HG02943 (cell line): ENCODE data around the gene TTC7B.
"Not testable (repeated sequence)": the region's sequence is repeated elsewhere in the genome, so short reads cannot be mapped to it uniquely, and the experiment has no call there.

Experiments used
- ATAC-seq: cut with Tn5 transposase; IDR thresholded peaks from one replicate; pipeline ENCODE4 v1.9.1; 2021; ENCODE audit warnings: mild to moderate bottlenecking, low read depth, moderate library complexity; ENCODE audit not compliant: unreplicated experiment

Gene TTC7B

GRCh38 chr14:90815822-90816662 lies at the start of gene TTC7B:
TTC7B (minus strand) TSS chr14:90816430; CDS start chr14:90816295, 135 bp downstream.
- ATAC-seq = no peak

GRCh38 chr14:90864741-90865140 lies 48.5 kb upstream of the TTC7B start:
- no peak for ATAC-seq

DNA sequence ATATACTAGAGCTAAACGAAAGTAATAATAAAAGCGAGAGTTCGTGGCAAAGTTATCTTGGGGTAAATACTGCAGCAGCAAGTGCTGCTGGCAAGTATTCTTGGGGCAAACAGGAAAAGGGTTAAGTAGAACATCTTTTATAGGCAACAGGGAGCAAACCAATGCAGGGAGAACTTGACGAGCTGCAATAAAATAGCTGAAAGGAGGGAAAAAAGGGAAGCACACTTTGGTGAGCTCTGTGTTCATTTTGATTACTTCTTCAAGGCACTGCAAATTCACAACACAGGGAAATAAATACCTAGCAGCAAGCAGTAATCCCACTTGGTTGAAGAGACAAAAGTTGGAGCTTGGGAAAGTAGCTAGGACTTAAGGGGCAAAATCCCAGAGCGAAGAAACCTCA lies 42.3 kb upstream of the TTC7B start:
- ATAC-seq = no peak

DNA sequence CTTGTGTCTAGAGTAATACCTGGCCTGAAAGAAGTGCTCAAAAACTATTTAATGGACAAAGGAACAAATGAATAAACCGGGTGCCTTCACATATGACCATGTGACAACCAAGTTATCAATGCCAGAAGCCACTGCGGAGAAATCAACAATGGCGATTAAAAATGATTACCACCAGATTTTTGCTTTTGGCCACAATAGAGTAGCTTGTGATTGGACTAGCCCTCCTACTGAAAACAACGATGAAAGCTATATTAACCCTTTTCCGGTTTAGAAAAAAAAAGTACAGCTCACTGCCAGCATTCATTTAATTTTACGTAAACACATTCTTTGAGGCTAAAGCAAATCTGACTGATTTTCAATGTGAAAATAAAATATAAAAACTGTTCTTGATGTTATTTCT lies 41.6 kb upstream of the TTC7B start:
- no peak for ATAC-seq

DNA sequence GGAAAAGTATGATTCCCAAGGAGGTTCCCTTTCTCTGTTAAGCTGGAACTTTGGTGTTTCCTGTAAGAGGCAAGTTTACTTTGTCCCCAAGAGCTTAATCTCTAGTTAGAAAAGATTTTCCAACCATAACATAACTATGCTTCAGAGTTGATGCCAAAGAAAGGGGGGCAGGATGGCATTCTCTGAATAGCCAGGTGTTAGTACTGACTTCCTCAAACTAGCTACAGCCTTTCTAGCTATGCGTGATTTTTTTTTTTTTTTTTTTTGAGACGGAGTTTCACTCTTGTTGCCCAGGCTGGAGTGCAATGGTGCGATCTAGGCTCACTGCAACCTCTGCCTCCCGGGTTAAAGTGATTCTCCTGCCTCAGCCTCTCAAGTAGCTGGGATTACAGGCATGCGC lies 39.9 kb upstream of the TTC7B start:
- not testable (repeated sequence) for ATAC-seq

GRCh38 chr14:90853116-90853515 lies 36.9 kb upstream of the TTC7B start:
- ATAC-seq = no peak

- no peak for ATAC-seq
Measured at GRCh38 chr14:90851327-90852036, 35.3 kb upstream of the TTC7B start.

- ATAC-seq = no peak
Measured at GRCh38 chr14:90850487-90850886, 34.3 kb upstream of the TTC7B start.

- ATAC-seq = no peak
Measured at GRCh38 chr14:90849787-90850444, 33.7 kb upstream of the TTC7B start.

GRCh38 chr14:90848944-90849731 lies 32.9 kb upstream of the TTC7B start:
- no peak for ATAC-seq

GRCh38 chr14:90846511-90846910 lies 30.3 kb upstream of the TTC7B start:
- ATAC-seq = no peak

- ATAC-seq = no peak
Measured at GRCh38 chr14:90844321-90844720, 28.1 kb upstream of the TTC7B start.

DNA sequence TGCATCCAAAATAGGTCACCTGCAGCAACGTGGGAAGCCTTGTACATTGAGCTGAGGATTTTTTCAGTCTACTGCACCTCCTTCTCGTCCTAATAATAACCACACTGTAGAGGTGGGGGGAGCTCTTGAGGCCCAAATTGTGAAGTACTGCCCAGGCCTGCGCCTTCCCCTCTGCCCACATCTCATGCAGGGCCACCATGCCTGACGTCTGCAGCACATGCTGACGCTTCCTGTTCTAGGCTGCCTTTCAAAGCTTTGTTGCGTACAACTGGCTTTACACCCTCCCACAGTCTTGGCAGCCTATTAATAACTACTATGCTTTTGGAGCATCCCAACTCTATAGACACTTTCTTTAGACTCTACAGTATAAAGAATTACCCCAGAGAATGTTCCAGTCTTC lies 26.5 kb upstream of the TTC7B start:
- ATAC-seq = no peak

DNA sequence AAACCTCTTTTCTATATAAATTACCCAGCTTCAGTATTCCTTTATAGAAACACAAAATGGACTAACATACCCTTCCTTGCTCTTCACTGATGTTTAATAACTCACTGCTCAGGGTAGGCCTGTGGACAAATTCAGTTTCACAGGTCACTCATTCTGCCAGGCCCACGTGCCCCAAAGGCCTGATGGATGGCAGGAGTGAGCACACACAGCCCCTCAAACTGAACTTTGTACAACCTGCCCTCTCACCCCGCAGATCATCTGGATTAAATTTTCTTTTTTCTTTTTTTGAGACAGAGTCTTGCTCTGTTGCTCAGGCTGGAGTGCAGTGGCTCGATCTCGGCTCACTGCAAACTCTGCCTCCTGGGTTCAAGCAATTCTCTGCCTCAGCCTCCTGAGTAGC lies 24.4 kb upstream of the TTC7B start:
- not testable (repeated sequence) for ATAC-seq

DNA sequence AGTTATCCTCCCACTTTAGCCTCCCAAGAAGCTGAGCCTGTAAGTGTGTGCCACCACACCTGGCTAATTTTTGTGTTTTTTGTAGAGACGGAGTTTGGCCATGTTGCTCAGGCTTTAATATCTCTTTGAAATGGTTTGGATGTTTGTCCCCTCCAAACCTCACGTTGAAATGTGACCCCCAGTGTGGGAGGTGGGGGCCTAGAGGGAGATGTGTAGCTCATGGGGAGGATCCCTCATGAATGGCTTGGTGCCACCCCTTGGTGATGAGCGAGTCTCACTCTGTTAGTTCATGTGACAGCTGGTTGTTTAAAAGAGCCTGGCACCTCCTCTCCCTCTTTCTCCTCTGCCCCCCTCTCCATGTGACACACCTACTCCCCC lies 23.6 kb upstream of the TTC7B start:
- no peak for ATAC-seq

- ATAC-seq = no peak
Measured at GRCh38 chr14:90839024-90839888, 23.0 kb upstream of the TTC7B start.

- not testable (repeated sequence) for ATAC-seq
Measured at GRCh38 chr14:90838531-90838930, 22.3 kb upstream of the TTC7B start.

- ATAC-seq = no peak
Measured at GRCh38 chr14:90837355-90837754, 21.1 kb upstream of the TTC7B start.

DNA sequence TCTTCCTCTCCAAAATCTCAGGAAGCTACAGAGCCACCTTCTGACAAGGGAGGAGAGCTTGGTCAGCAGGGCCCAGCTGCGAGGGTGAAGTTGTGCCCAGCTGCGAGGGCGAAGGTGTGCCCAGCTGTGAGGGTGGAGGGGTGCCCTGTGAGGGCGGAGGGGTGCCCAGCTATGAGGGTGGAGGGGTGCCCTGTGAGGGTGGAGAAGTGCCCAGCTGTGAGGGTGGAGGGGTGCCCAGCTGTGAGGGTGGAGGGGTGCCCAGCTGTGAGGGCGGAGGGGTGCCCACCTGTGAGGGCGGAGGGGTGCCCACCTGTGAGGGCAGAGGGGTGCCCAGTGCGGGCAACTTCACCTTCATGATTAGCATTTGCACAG lies 20.4 kb upstream of the TTC7B start:
- ATAC-seq = no peak

GRCh38 chr14:90831821-90832220 lies 15.6 kb upstream of the TTC7B start:
- ATAC-seq = no peak
